ENCODE results near the gene P2RX5.

DNA sequence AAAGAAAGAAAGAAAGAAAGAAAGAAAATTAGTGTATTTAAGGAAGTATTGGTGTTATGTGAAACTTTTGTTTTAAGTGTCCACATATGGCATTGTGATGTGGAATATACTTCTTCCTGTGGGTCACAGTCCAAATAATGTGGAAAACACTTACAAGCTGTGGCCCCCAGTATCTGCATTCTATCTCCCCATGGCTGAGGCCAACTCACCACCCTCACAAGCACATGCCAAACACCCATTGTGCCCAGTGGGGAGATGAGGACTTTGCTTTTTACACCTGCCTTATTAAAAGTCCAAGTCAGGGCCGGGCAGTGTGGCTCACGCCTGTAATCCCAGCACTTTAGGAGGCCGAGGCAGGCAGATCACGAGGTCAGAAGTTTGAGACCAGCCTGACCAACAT, 4.0 kb upstream of the P2RX5 start:
- TF ChIP-seq, protein P1, sequence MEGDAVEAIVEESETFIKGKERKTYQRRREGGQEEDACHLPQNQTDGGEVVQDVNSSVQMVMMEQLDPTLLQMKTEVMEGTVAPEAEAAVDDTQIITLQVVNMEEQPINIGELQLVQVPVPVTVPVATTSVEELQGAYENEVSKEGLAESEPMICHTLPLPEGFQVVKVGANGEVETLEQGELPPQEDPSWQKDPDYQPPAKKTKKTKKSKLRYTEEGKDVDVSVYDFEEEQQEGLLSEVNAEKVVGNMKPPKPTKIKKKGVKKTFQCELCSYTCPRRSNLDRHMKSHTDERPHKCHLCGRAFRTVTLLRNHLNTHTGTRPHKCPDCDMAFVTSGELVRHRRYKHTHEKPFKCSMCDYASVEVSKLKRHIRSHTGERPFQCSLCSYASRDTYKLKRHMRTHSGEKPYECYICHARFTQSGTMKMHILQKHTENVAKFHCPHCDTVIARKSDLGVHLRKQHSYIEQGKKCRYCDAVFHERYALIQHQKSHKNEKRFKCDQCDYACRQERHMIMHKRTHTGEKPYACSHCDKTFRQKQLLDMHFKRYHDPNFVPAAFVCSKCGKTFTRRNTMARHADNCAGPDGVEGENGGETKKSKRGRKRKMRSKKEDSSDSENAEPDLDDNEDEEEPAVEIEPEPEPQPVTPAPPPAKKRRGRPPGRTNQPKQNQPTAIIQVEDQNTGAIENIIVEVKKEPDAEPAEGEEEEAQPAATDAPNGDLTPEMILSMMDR (IDR thresholded peaks at IDR 0.05): no peak
- TF ChIP-seq ZFX (IDR thresholded peaks at IDR 0.05; ENCODE audit: borderline replicate concordance): no peak
